ENCODE measurements around the gene GAB4. TPM values are rescaled to one million over a fixed set of nuclear protein-coding genes. Genes with fewer than 3 reads are reported as not detected.
A peak's percentile ranks its signal among the peaks of the same experiment; 100 is the strongest.
"Not testable (repeated sequence)": the region's sequence is repeated elsewhere in the genome, so short reads cannot be mapped to it uniquely, and the experiment has no call there.

GAB4 gene
- total and polyA plus RNA-seq, 2 experiments from 2014 or later, result not detected

DNA sequence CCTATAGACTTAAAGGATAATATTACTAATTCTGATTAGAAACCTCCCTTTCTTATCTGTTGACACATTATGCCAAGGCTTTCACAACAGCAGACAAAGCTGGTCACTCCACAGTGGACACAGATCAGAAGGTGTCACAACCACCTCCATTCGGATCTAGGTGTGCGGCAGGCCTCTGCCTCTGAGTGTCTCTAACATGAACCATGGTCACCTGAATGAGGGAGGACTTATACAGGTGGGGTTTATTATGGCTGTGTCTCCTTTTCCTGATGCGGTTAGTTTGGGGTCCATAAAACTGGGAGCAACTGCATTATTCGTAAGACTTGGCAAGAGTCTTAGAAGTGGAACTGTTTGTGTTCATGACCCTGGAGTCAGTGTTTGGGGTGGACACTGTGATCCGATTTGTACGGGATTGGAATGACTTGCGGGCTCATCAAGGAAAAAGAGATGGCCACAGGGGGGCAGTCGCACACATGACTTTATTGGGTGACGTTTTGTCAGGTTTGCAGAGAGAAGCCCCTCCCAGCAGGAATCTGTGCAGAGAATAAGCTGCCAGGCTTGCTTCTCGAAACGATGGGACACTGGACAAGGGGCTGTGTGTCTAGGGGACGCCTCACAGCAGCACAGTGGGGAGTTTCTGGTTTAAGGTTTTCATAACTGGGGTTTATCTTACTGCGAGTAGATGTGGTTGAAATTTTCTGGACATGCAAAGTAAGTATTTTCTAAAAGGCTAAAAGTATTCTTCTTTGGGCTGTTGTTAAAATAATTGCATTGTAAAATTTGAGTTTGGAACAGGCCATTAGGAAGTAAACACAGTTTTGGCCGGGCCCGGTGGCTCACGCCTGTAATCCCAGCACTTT, 90.6 kb downstream of the GAB4 start:
- Histone ChIP-seq H3K27me3 (no peaks in the 10 kb centered on the region), H3K36me3 (no peaks in the 10 kb centered on the region), H3K4me1 (ENCODE audit: low read depth) (no peaks in the 10 kb centered on the region), H3K4me3 (no peak overlapping the region), H3K27ac (no peak overlapping the region), H3K9me3 (ENCODE audit: low read depth) (no peaks in the 10 kb centered on the region)
- TF ChIP-seq, protein P1, sequence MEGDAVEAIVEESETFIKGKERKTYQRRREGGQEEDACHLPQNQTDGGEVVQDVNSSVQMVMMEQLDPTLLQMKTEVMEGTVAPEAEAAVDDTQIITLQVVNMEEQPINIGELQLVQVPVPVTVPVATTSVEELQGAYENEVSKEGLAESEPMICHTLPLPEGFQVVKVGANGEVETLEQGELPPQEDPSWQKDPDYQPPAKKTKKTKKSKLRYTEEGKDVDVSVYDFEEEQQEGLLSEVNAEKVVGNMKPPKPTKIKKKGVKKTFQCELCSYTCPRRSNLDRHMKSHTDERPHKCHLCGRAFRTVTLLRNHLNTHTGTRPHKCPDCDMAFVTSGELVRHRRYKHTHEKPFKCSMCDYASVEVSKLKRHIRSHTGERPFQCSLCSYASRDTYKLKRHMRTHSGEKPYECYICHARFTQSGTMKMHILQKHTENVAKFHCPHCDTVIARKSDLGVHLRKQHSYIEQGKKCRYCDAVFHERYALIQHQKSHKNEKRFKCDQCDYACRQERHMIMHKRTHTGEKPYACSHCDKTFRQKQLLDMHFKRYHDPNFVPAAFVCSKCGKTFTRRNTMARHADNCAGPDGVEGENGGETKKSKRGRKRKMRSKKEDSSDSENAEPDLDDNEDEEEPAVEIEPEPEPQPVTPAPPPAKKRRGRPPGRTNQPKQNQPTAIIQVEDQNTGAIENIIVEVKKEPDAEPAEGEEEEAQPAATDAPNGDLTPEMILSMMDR (IDR thresholded peaks at IDR 0.05; ENCODE audit: low read depth, low read length), result peak; percentile 48
- DNase-seq (ENCODE audit: low read depth in 1 of 2, low spot score in 1 of 2), result peak; percentile 32 to 47

DNA sequence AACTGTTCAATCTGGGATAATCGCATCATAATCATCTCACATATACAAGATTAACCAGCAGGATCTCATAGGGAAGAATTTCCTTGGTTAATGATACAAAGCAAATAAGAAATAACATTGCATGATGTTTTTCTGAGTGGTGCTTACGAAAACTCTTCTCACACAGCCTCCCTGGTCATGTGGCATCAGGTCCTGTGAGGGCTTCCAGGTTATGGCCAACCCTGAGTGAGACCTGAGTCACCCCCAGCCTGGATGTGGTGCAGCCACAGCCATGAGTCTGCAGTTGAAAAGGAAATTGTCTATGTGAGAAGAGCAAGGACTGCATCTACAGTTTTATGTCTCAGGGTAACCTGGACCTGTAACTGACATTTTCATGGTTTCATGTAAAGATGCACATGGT, 92.3 kb downstream of the GAB4 start:
- Histone ChIP-seq H3K36me3 (no peaks in the 10 kb centered on the region), H3K27ac (no peak overlapping the region), H3K4me1 (ENCODE audit: low read depth) (no peaks in the 10 kb centered on the region), H3K27me3 (no peaks in the 10 kb centered on the region), H3K4me3 (no peak overlapping the region), H3K9me3 (ENCODE audit: low read depth) (no peaks in the 10 kb centered on the region)
- TF ChIP-seq, protein P1 (IDR thresholded peaks at IDR 0.05; ENCODE audit: low read depth, low read length), result no peak
- DNase-seq (ENCODE audit: low read depth in 1 of 2, low spot score in 1 of 2), result no peak

GRCh38 chr22:16914911-16915310, 93.1 kb downstream of the GAB4 start:
- DNase-seq (ENCODE audit: low read depth in 1 of 2, low spot score in 1 of 2); H3K27ac ChIP-seq; H3K27me3 ChIP-seq; H3K4me1 ChIP-seq (ENCODE audit: low read depth); H3K36me3 ChIP-seq; H3K9me3 ChIP-seq (ENCODE audit: low read depth); H3K4me3 ChIP-seq: not testable (repeated sequence)

DNA sequence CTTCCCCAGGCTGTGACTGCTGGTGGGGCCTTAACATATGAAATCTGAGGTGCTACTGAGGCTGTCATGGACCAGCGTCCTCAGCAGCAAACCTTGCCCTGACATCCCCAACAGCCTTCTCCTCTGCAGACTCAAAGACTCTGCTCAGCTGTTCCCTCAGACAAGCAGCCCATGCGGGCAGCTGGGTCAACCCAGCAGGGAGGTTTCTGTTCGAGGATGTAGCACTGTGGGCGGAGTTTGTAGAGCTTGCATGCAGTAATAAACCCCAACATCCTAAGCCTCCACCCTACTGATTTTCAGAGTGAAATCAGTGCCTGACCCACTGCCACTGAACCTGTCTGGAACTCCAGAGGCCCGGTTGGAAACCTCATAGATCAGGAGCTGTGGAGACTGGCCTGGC, 94.0 kb downstream of the GAB4 start:
- Histone ChIP-seq H3K27me3 (no peaks in the 10 kb centered on the region), H3K9me3 (ENCODE audit: low read depth) (no peaks in the 10 kb centered on the region), H3K4me1 (ENCODE audit: low read depth) (no peaks in the 10 kb centered on the region), H3K4me3 (no peak overlapping the region), H3K36me3 (no peaks in the 10 kb centered on the region), H3K27ac (no peak overlapping the region)
- DNase-seq (ENCODE audit: low read depth in 1 of 2, low spot score in 1 of 2), result no peak
- TF ChIP-seq, protein P1 (IDR thresholded peaks at IDR 0.05; ENCODE audit: low read depth, low read length), result no peak

DNA sequence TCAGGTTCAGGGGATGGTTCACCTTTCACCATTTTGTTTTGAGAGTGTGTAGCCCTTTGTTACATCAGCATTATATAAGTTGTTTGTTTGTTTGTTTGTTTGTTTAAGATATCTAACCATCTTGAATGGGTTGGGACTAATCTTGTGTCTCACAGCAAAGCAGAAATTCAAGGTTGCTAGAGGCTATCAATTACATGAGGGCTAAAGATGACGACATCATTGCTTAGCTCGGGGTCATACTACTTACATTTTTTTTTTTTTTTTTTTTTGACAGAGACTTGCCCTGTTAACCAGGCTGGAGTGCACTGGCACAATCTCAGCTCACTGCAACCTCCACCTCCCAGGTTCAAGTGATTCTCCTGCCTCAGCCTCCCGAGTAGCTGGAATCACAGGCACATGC, 95.7 kb downstream of the GAB4 start:
- Histone ChIP-seq H3K36me3 (no peaks in the 10 kb centered on the region), H3K4me3 (no peak overlapping the region), H3K9me3 (ENCODE audit: low read depth) (no peaks in the 10 kb centered on the region), H3K27me3 (no peaks in the 10 kb centered on the region), H3K27ac (no peak overlapping the region), H3K4me1 (ENCODE audit: low read depth) (no peaks in the 10 kb centered on the region)
- TF ChIP-seq, protein P1 (IDR thresholded peaks at IDR 0.05; ENCODE audit: low read depth, low read length), result no peak
- no peak for DNase-seq (ENCODE audit: low read depth in 1 of 2, low spot score in 1 of 2)

Other genes starting within 250 kb of the GAB4 start
- not detected in 2 replicates for gene XKR3, start 182.8 kb downstream of the GAB4 start, total RNA-seq
- not detected in 2 replicates for gene XKR3, start 182.8 kb downstream of the GAB4 start, polyA plus RNA-seq
- 4.7 and 6.5 TPM in 2 replicates for gene IL17RA, start 76.8 kb upstream of the GAB4 start, total RNA-seq
- gene IL17RA, start 76.8 kb upstream of the GAB4 start, polyA plus RNA-seq, result 3.3 and 5.7 TPM in 2 replicates
- 6.7 and 10.2 TPM in 2 replicates for gene TMEM121B, start 113.1 kb upstream of the GAB4 start, total RNA-seq
- 4.5 and 7.9 TPM in 2 replicates for gene TMEM121B, start 113.1 kb upstream of the GAB4 start, polyA plus RNA-seq
- 121 and 131 TPM in 2 replicates for gene HDHD5, start 151.1 kb upstream of the GAB4 start, total RNA-seq
- gene HDHD5, start 151.1 kb upstream of the GAB4 start, polyA plus RNA-seq, result 164 and 182 TPM in 2 replicates
- gene ADA2, start 211.2 kb upstream of the GAB4 start, total RNA-seq, result 0.83 and 1.5 TPM in 2 replicates
- gene ADA2, start 211.2 kb upstream of the GAB4 start, polyA plus RNA-seq, result 2.6 and 2.7 TPM in 2 replicates

Data from cardiac muscle cell (in vitro differentiated cells and primary cell).